IPS DF 4.7 (cell line): ENCODE measurements around the gene CWC27.
"Not testable (repeated sequence)": the region's sequence is repeated elsewhere in the genome, so short reads cannot be mapped to it uniquely, and the experiment has no call there.

Experiments used
- DNase-seq: peaks from one replicate; pipeline ENCODE4 v3.0.0-alpha.2; 2013; ENCODE audit warnings: low spot score; ENCODE audit errors: extremely low read depth

CWC27 gene

GRCh38 chr5:64788156-64788555, 19.4 kb downstream of the CWC27 start:
- no peak for DNase-seq

- DNase-seq, result no peak
Observed at GRCh38 chr5:64789457-64789856, 20.7 kb downstream of the CWC27 start.

- no peak for DNase-seq
Observed at GRCh38 chr5:64790210-64790609, 21.5 kb downstream of the CWC27 start.

GRCh38 chr5:64792469-64792868, 23.7 kb downstream of the CWC27 start:
- no peak for DNase-seq

GRCh38 chr5:64794053-64794770, 25.5 kb downstream of the CWC27 start:
- DNase-seq, result no peak

GRCh38 chr5:64796301-64796700, 27.6 kb downstream of the CWC27 start:
- no peak for DNase-seq

GRCh38 chr5:64800926-64801325, 32.2 kb downstream of the CWC27 start:
- DNase-seq, result no peak

- no peak for DNase-seq
Observed at GRCh38 chr5:64806537-64806936, 37.8 kb downstream of the CWC27 start.

- no peak for DNase-seq
Observed at GRCh38 chr5:64807520-64807919, 38.8 kb downstream of the CWC27 start.

- peak; percentile 14 for DNase-seq
Observed at GRCh38 chr5:64811050-64811640, 42.4 kb downstream of the CWC27 start.

- DNase-seq, result no peak
Observed at GRCh38 chr5:64814073-64814472, 45.3 kb downstream of the CWC27 start.

- no peak for DNase-seq
Observed at GRCh38 chr5:64818245-64818644, 49.5 kb downstream of the CWC27 start.

- not testable (repeated sequence) for DNase-seq
Observed at GRCh38 chr5:64819345-64819744, 50.6 kb downstream of the CWC27 start.

GRCh38 chr5:64822320-64822719, 53.6 kb downstream of the CWC27 start:
- DNase-seq, result no peak

GRCh38 chr5:64826541-64826940, 57.8 kb downstream of the CWC27 start:
- no peak for DNase-seq

GRCh38 chr5:64827703-64828102, 59.0 kb downstream of the CWC27 start:
- no peak for DNase-seq

- not testable (repeated sequence) for DNase-seq
Observed at GRCh38 chr5:64830650-64831049, 61.9 kb downstream of the CWC27 start.

GRCh38 chr5:64831996-64832395, 63.3 kb downstream of the CWC27 start:
- DNase-seq, result no peak

GRCh38 chr5:64834037-64834436, 65.3 kb downstream of the CWC27 start:
- DNase-seq, result no peak

- DNase-seq, result no peak
Observed at GRCh38 chr5:64834611-64835010, 65.9 kb downstream of the CWC27 start.

- no peak for DNase-seq
Observed at GRCh38 chr5:64835266-64835665, 66.5 kb downstream of the CWC27 start.

- DNase-seq, result no peak
Observed at GRCh38 chr5:64836190-64836755, 67.5 kb downstream of the CWC27 start.

- DNase-seq, result no peak
Observed at GRCh38 chr5:64836786-64837185, 68.1 kb downstream of the CWC27 start.
